SU-DHL-6 (cell line): ENCODE data around the gene FXYD2.

Source experiments
- EZH2phosphoT487 ChIP-seq: fragments of 200-600 bp; sonication (generic), shearing (Covaris generic); conservative IDR thresholded peaks from 2 replicates; pipeline ENCODE4 v1.6.1; 2018; ENCODE audit warnings: mild to moderate bottlenecking, antibody characterized with exemption, low read length, moderate library complexity, mixed read lengths
- TF ChIP-seq, protein P1 (sequence below): fragments of 200-600 bp; sonication (generic); IDR thresholded peaks from one replicate; pipeline ENCODE4 v1.5.1; 2017; ENCODE audit warnings: antibody characterized with exemption, mild to moderate bottlenecking, low read length, moderate library complexity; ENCODE audit not compliant: insufficient read depth, poor library complexity, severe bottlenecking

DNA sequence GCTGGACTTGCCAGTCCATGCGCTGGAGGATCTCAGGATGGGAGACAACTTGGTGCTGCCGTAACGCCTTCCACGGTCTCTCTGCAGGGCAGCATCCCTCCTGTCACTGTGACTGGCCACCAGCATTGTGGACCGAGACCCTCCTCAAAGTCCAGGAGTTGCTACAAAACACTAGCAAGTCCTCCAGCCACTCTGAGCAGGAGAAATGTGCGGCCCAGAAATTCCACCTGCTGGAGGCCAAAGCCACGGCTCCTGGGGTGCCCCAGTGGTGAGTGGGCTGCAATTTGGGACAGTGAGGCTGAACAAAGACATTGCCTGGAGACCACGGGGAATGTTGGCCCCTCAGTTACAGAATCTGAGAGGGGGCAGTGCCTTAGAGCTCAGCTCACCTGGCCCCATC lies 20.6 kb downstream of the FXYD2 start:
- TF ChIP-seq, protein P1, sequence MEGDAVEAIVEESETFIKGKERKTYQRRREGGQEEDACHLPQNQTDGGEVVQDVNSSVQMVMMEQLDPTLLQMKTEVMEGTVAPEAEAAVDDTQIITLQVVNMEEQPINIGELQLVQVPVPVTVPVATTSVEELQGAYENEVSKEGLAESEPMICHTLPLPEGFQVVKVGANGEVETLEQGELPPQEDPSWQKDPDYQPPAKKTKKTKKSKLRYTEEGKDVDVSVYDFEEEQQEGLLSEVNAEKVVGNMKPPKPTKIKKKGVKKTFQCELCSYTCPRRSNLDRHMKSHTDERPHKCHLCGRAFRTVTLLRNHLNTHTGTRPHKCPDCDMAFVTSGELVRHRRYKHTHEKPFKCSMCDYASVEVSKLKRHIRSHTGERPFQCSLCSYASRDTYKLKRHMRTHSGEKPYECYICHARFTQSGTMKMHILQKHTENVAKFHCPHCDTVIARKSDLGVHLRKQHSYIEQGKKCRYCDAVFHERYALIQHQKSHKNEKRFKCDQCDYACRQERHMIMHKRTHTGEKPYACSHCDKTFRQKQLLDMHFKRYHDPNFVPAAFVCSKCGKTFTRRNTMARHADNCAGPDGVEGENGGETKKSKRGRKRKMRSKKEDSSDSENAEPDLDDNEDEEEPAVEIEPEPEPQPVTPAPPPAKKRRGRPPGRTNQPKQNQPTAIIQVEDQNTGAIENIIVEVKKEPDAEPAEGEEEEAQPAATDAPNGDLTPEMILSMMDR = no peak
- TF ChIP-seq EZH2phosphoT487 = no peak
